Neural progenitor cell (in vitro differentiated cells): ENCODE data around the gene CHI3L1.

Source experiments
- CTCF ChIP-seq: fragments of 200-600 bp; sonication (generic); IDR thresholded peaks from 2 replicates; pipeline ENCODE4 v1.5.1; 2017; ENCODE audit warnings: antibody characterized with exemption, mild to moderate bottlenecking
- EZH2 ChIP-seq: fragments of 200-600 bp; sonication (generic); IDR thresholded peaks from 2 replicates; pipeline ENCODE4 v1.6.1; 2017; ENCODE audit warnings: antibody characterized with exemption, mild to moderate bottlenecking, moderate library complexity
- EZH2phosphoT487 ChIP-seq: fragments of 200-600 bp; sonication (generic); IDR thresholded peaks from 2 replicates; pipeline ENCODE4 v1.6.1; 2017; ENCODE audit warnings: antibody characterized with exemption

- TF ChIP-seq CTCF (no peak), EZH2 (no peak), EZH2phosphoT487 (no peak)
These were observed 42.9 kb downstream of the CHI3L1 start for GRCh38 chr1:203143641-203144040.
